ENCODE results near the gene GATAD2B.

Gene GATAD2B

DNA sequence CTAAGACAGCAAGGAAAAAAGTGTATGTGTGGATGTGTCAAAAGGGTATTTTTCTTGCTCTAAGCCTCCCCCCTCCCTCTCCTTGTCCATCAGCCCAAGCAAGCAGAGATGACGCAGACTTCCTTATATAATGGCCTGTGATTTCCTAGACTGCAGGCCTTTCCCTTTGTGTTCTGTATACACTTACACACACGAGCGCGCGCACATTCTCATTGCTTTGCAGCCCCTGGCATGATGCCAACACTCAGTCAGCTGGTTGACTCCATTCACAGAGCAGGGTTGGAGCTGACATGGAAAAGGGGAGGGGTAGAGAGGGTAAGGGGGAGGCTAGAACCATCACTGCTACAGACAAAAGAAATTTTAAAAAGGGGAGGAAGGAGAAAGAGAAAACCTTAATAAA lies 41.8 kb downstream of the GATAD2B start:
- TF ChIP-seq BACH2 (CRISPR knock-in tag; IDR thresholded peaks at IDR 0.05; ENCODE audit: borderline replicate concordance) = no peak
- TF ChIP-seq RARB (CRISPR knock-in tag; IDR thresholded peaks at IDR 0.05) = peak; percentile 24; the same call in 1 of the 2 replicates
- TF ChIP-seq, protein P1, sequence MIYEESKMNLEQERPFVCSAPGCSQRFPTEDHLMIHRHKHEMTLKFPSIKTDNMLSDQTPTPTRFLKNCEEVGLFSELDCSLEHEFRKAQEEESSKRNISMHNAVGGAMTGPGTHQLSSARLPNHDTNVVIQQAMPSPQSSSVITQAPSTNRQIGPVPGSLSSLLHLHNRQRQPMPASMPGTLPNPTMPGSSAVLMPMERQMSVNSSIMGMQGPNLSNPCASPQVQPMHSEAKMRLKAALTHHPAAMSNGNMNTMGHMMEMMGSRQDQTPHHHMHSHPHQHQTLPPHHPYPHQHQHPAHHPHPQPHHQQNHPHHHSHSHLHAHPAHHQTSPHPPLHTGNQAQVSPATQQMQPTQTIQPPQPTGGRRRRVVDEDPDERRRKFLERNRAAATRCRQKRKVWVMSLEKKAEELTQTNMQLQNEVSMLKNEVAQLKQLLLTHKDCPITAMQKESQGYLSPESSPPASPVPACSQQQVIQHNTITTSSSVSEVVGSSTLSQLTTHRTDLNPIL (CRISPR knock-in tag; IDR thresholded peaks at IDR 0.05; ENCODE audit: low read depth) = no peak
- TF ChIP-seq ZFP30 (CRISPR knock-in tag; IDR thresholded peaks at IDR 0.05) = no peak
- 0 out of 2 replicates have a peak, but pooled peaks have one; percentile 54 for TF ChIP-seq TSHZ2 (CRISPR knock-in tag; IDR thresholded peaks at IDR 0.05)
- no peak for TF ChIP-seq ZNF565 (CRISPR knock-in tag; conservative IDR thresholded peaks at IDR 0.05; ENCODE audit: low read depth)
- TF ChIP-seq ZNF70 (CRISPR knock-in tag; IDR thresholded peaks at IDR 0.05) = no peak
- no peak for TF ChIP-seq ZC3H10 (CRISPR knock-in tag; IDR thresholded peaks at IDR 0.05)
- TF ChIP-seq TOX (CRISPR knock-in tag; IDR thresholded peaks at IDR 0.05; ENCODE audit: borderline replicate concordance) = peak; percentile 60
- no peak for TF ChIP-seq ZFP3 (CRISPR knock-in tag; IDR thresholded peaks at IDR 0.05)
- TF ChIP-seq ISL1 (CRISPR knock-in tag; IDR thresholded peaks at IDR 0.05) = no peak
- no peak for TF ChIP-seq ARNTL (CRISPR knock-in tag; IDR thresholded peaks at IDR 0.05; ENCODE audit: borderline replicate concordance, low read depth)
- no peak for TF ChIP-seq PATZ1 (CRISPR knock-in tag; IDR thresholded peaks at IDR 0.05; ENCODE audit: borderline replicate concordance)
- TF ChIP-seq, protein P2, sequence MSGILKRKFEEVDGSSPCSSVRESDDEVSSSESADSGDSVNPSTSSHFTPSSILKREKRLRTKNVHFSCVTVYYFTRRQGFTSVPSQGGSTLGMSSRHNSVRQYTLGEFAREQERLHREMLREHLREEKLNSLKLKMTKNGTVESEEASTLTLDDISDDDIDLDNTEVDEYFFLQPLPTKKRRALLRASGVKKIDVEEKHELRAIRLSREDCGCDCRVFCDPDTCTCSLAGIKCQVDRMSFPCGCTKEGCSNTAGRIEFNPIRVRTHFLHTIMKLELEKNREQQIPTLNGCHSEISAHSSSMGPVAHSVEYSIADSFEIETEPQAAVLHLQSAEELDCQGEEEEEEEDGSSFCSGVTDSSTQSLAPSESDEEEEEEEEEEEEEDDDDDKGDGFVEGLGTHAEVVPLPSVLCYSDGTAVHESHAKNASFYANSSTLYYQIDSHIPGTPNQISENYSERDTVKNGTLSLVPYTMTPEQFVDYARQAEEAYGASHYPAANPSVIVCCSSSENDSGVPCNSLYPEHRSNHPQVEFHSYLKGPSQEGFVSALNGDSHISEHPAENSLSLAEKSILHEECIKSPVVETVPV (CRISPR knock-in tag; IDR thresholded peaks at IDR 0.05) = no peak
- ATAC-seq = peak; percentile 98

DNA sequence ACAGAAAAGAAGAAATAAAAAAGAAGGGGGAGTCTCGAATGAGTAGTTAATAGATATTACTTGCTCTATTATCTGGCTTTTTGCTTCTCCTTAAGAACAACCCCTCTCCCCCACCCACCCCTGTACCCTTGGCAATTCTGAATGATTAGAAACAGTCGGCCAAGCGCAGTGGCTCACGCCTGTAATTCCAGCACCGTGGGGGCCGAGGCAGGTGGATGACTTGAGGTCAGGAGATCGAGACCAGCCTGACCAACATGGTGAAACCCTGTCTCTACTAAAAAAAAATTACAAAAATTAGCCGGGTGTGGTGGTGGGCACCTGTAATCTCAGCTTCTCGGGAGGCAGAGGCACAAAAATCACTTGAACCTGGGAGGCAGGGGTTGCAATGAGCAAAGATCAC lies 42.7 kb downstream of the GATAD2B start:
- no peak for ATAC-seq
- TF ChIP-seq TSHZ2 (CRISPR knock-in tag; IDR thresholded peaks at IDR 0.05) (no peak), TOX (CRISPR knock-in tag; IDR thresholded peaks at IDR 0.05; ENCODE audit: borderline replicate concordance) (no peak), RARB (CRISPR knock-in tag; IDR thresholded peaks at IDR 0.05) (no peak), POU6F1 (CRISPR knock-in tag; IDR thresholded peaks at IDR 0.05; ENCODE audit: borderline replicate concordance, low read depth) (no peak), PATZ1 (CRISPR knock-in tag; IDR thresholded peaks at IDR 0.05; ENCODE audit: borderline replicate concordance) (no peak), CSDC2 (CRISPR knock-in tag; IDR thresholded peaks at IDR 0.05) (no peak), ZNF565 (CRISPR knock-in tag; conservative IDR thresholded peaks at IDR 0.05; ENCODE audit: low read depth) (no peak), ESRRG (CRISPR knock-in tag; IDR thresholded peaks at IDR 0.05) (no peak), SNAI2 (CRISPR knock-in tag; IDR thresholded peaks at IDR 0.05) (no peak), ARNTL (CRISPR knock-in tag; IDR thresholded peaks at IDR 0.05; ENCODE audit: borderline replicate concordance, low read depth) (no peak), PPARA (CRISPR knock-in tag; IDR thresholded peaks at IDR 0.05; ENCODE audit: borderline replicate concordance) (no peak), ZNF70 (CRISPR knock-in tag; IDR thresholded peaks at IDR 0.05) (no peak), BACH2 (CRISPR knock-in tag; IDR thresholded peaks at IDR 0.05; ENCODE audit: borderline replicate concordance) (no peak), GLIS3 (CRISPR knock-in tag; IDR thresholded peaks at IDR 0.05) (no peak), ZFP30 (CRISPR knock-in tag; IDR thresholded peaks at IDR 0.05) (no peak), ZFP3 (CRISPR knock-in tag; IDR thresholded peaks at IDR 0.05) (no peak), ZC3H10 (CRISPR knock-in tag; IDR thresholded peaks at IDR 0.05) (no peak), ISL1 (CRISPR knock-in tag; IDR thresholded peaks at IDR 0.05) (no peak)
- TF ChIP-seq, protein P1 (CRISPR knock-in tag; IDR thresholded peaks at IDR 0.05; ENCODE audit: low read depth) = no peak
- TF ChIP-seq, protein P2 (CRISPR knock-in tag; IDR thresholded peaks at IDR 0.05) = no peak
